Osteoblast (primary cell): ENCODE results near the gene DIS3L2. TPM values are rescaled to one million over a fixed set of nuclear protein-coding genes. Genes with fewer than 3 reads are reported as not detected.

Source experiments
- DNase-seq: peaks from one replicate; pipeline ENCODE4 v3.0.0; 2011; ENCODE audit warnings: low spot score, mixed read lengths; ENCODE audit not compliant: insufficient read length; ENCODE audit errors: missing footprints
- H2AFZ ChIP-seq: 2 replicates; pipeline ENCODE4 v1.6.0; 2011; ENCODE audit warnings: mild to moderate bottlenecking, low read length
- H3K27ac ChIP-seq: 2 replicates; pipeline ENCODE4 v1.5.1; 2011; ENCODE audit warnings: mild to moderate bottlenecking, low read depth, low read length, moderate library complexity
- H3K27me3 ChIP-seq: 2 replicates; pipeline ENCODE4 v1.6.0; 2012; ENCODE audit warnings: mild to moderate bottlenecking, control low read depth, inconsistent platforms, low read length, moderate library complexity; ENCODE audit not compliant: insufficient read depth
- H3K36me3 ChIP-seq: 2 replicates; pipeline ENCODE4 v1.5.1; 2011; ENCODE audit warnings: mild to moderate bottlenecking, low read length, control low read depth, moderate library complexity; ENCODE audit not compliant: insufficient read depth
- H3K4me1 ChIP-seq: 2 replicates; pipeline ENCODE4 v1.5.1; 2011; ENCODE audit warnings: mild to moderate bottlenecking, low read length, control low read depth, moderate library complexity; ENCODE audit not compliant: insufficient read depth
- H3K4me2 ChIP-seq: 2 replicates; pipeline ENCODE4 v1.6.0; 2011; ENCODE audit warnings: mild to moderate bottlenecking, low read length; ENCODE audit not compliant: insufficient read depth
- H3K4me3 ChIP-seq: fragments of 200-600 bp; sonication (generic); 3 replicates; pipeline ENCODE4 v1.5.1; 2012; ENCODE audit warnings: mild to moderate bottlenecking, low read length, inconsistent platforms; ENCODE audit not compliant: insufficient read depth
- H3K79me2 ChIP-seq: 2 replicates; pipeline ENCODE4 v1.6.0; 2012; ENCODE audit warnings: mild to moderate bottlenecking, low read length, control low read depth, inconsistent platforms; ENCODE audit not compliant: insufficient read depth
- H3K9me3 ChIP-seq: 2 replicates; pipeline ENCODE4 v1.5.1; 2011; ENCODE audit warnings: low read depth, low read length, control low read depth
- H4K20me1 ChIP-seq: 2 replicates; pipeline ENCODE4 v1.6.0; 2012; ENCODE audit warnings: mild to moderate bottlenecking, low read length, control low read depth; ENCODE audit not compliant: insufficient read depth
- CTCF ChIP-seq: IDR thresholded peaks from 2 replicates; pipeline ENCODE4 v1.5.1; 2011; ENCODE audit warnings: mild to moderate bottlenecking, low read depth, low read length, moderate library complexity; ENCODE audit errors: extremely low read depth
- total RNA-seq: library from RNA; depleted of rRNA; stranded (reverse); fragments of >200 nt; gene quantifications from 2 replicates; pipeline ENCODE4 v1.2.3, GENCODE V29; 2012

Gene DIS3L2
- total RNA-seq, 1 donor = 28.2 TPM

GRCh38 chr2:232085164-232085563 lies 123.7 kb downstream of the DIS3L2 start:
- Histone ChIP-seq H3K4me3 (no peak overlapping the region), H3K27me3 (no peaks in the 10 kb centered on the region), H3K27ac (no peak overlapping the region), H3K4me1 (no peaks in the 10 kb centered on the region), H3K9me3 (no peaks in the 10 kb centered on the region), H3K36me3 (no peaks in the 10 kb centered on the region), H2AFZ (no peak overlapping the region), H3K79me2 (no peaks in the 10 kb centered on the region), H4K20me1 (peaks cover 4% of the 10 kb centered on the region), H3K4me2 (no peak overlapping the region)
- DNase-seq = no peak
- no peak for TF ChIP-seq CTCF

- Histone ChIP-seq H2AFZ (no peak overlapping the region), H3K4me1 (no peaks in the 10 kb centered on the region), H3K36me3 (no peaks in the 10 kb centered on the region), H3K4me2 (no peak overlapping the region), H3K9me3 (no peaks in the 10 kb centered on the region), H3K27me3 (no peaks in the 10 kb centered on the region), H3K4me3 (no peak overlapping the region), H4K20me1 (peaks cover 3% of the 10 kb centered on the region), H3K79me2 (no peaks in the 10 kb centered on the region), H3K27ac (no peak overlapping the region)
- no peak for DNase-seq
- no peak for TF ChIP-seq CTCF
These were observed 124.4 kb downstream of the DIS3L2 start for GRCh38 chr2:232085826-232086425.

- no peaks in the 10 kb centered on the region for H3K79me2 ChIP-seq
- no peak overlapping the region for H3K4me3 ChIP-seq
- no peak overlapping the region for H2AFZ ChIP-seq
- H3K36me3 ChIP-seq = no peaks in the 10 kb centered on the region
- no peaks in the 10 kb centered on the region for H3K4me1 ChIP-seq
- H4K20me1 ChIP-seq = peaks cover 3% of the 10 kb centered on the region
- DNase-seq = peak; percentile 23
- TF ChIP-seq CTCF = no peak
- H3K27ac ChIP-seq = no peak overlapping the region
- H3K4me2 ChIP-seq = no peak overlapping the region
- H3K27me3 ChIP-seq = no peaks in the 10 kb centered on the region
- H3K9me3 ChIP-seq = no peaks in the 10 kb centered on the region
These were observed 127.3 kb downstream of the DIS3L2 start for GRCh38 chr2:232088771-232089170.

GRCh38 chr2:232094201-232094600 lies 132.7 kb downstream of the DIS3L2 start:
- H3K9me3 ChIP-seq = no peaks in the 10 kb centered on the region
- no peak for TF ChIP-seq CTCF
- H3K27ac ChIP-seq = no peak overlapping the region
- no peak overlapping the region for H3K4me3 ChIP-seq
- H3K79me2 ChIP-seq = no peaks in the 10 kb centered on the region
- H3K4me2 ChIP-seq = no peak overlapping the region
- peaks cover 3% of the 10 kb centered on the region for H3K36me3 ChIP-seq
- DNase-seq = no peak
- H3K4me1 ChIP-seq = no peaks in the 10 kb centered on the region
- no peaks in the 10 kb centered on the region for H3K27me3 ChIP-seq
- H2AFZ ChIP-seq = no peak overlapping the region
- no peaks in the 10 kb centered on the region for H4K20me1 ChIP-seq
